IPS-18a (cell line): Measurements from ENCODE around the gene PKN3.
"Not testable (repeated sequence)": the region's sequence is repeated elsewhere in the genome, so short reads cannot be mapped to it uniquely, and the experiment has no call there.

Experiments used
- H3K27ac ChIP-seq: one replicate; pipeline ENCODE4 v1.5.1; 2013; ENCODE audit warnings: low read length
- H3K27me3 ChIP-seq: one replicate; pipeline ENCODE4 v1.6.1; 2013; ENCODE audit warnings: mild to moderate bottlenecking, low read length; ENCODE audit not compliant: control insufficient read depth, insufficient read depth
- H3K36me3 ChIP-seq: one replicate; pipeline ENCODE4 v1.6.1; 2013; ENCODE audit warnings: low read depth, low read length; ENCODE audit not compliant: control insufficient read depth
- H3K4me1 ChIP-seq: one replicate; pipeline ENCODE4 v1.6.1; 2013; ENCODE audit warnings: low read depth, low read length; ENCODE audit not compliant: control insufficient read depth
- H3K4me3 ChIP-seq: one replicate; pipeline ENCODE4 v1.5.1; 2013; ENCODE audit warnings: low read length
- H3K9ac ChIP-seq: one replicate; pipeline ENCODE4 v1.6.1; 2013; ENCODE audit warnings: mild to moderate bottlenecking, low read length, moderate library complexity
- H3K9me3 ChIP-seq: one replicate; pipeline ENCODE4 v1.6.1; 2013; ENCODE audit warnings: low read depth, low read length; ENCODE audit not compliant: control insufficient read depth

Gene PKN3

GRCh38 chr9:128684065-128684324, 18.3 kb upstream of the PKN3 start:
- Histone ChIP-seq H3K27me3 (no peaks in the 10 kb centered on the region), H3K9ac (peak overlapping the region; percentile 94), H3K27ac (peak overlapping the region; percentile 85), H3K4me1 (peaks cover 17% of the 10 kb centered on the region), H3K9me3 (no peaks in the 10 kb centered on the region), H3K4me3 (peak overlapping the region; percentile 94), H3K36me3 (peaks cover 13% of the 10 kb centered on the region)

GRCh38 chr9:128684325-128685199, 17.7 kb upstream of the PKN3 start:
- Histone ChIP-seq H3K4me3 (peak overlapping the region; percentile 94), H3K36me3 (peaks cover 13% of the 10 kb centered on the region), H3K4me1 (peaks cover 17% of the 10 kb centered on the region), H3K27me3 (no peaks in the 10 kb centered on the region), H3K9ac (peak overlapping the region; percentile 94), H3K9me3 (no peaks in the 10 kb centered on the region), H3K27ac (peak overlapping the region; percentile 85)

GRCh38 chr9:128685636-128686489, 16.4 kb upstream of the PKN3 start:
- Histone ChIP-seq H3K4me3 (peak overlapping the region; percentile 94), H3K9me3 (no peaks in the 10 kb centered on the region), H3K27ac (no peak overlapping the region), H3K4me1 (peaks cover 19% of the 10 kb centered on the region), H3K36me3 (peaks cover 18% of the 10 kb centered on the region), H3K9ac (no peak overlapping the region), H3K27me3 (no peaks in the 10 kb centered on the region)

DNA sequence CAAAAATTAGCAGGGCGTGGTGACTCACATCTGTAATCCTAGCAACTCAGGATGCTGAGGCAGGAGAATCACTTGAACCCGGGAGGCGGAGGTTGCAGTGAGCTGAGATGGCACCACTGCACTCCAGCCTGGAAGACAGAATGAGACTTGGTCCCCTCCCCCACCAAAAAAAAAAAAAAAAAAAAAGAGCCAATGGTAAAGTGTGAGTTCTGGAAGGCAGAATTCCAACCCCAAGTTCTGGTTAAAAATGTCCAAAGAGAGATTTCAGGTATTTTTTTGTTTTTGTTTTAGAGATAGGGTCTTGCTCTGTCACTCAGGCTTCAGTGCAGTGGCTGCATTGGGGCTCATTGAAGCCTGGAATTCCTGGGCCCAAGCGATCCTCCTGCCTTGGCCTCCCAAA, 14.8 kb upstream of the PKN3 start:
- H3K27me3 ChIP-seq: no peaks in the 10 kb centered on the region
- H3K36me3 ChIP-seq: peaks cover 34% of the 10 kb centered on the region
- no peak overlapping the region for H3K9ac ChIP-seq
- H3K4me3 ChIP-seq: peak overlapping the region; percentile 23
- H3K9me3 ChIP-seq: no peaks in the 10 kb centered on the region
- H3K27ac ChIP-seq: no peak overlapping the region
- H3K4me1 ChIP-seq: peaks cover 25% of the 10 kb centered on the region

DNA sequence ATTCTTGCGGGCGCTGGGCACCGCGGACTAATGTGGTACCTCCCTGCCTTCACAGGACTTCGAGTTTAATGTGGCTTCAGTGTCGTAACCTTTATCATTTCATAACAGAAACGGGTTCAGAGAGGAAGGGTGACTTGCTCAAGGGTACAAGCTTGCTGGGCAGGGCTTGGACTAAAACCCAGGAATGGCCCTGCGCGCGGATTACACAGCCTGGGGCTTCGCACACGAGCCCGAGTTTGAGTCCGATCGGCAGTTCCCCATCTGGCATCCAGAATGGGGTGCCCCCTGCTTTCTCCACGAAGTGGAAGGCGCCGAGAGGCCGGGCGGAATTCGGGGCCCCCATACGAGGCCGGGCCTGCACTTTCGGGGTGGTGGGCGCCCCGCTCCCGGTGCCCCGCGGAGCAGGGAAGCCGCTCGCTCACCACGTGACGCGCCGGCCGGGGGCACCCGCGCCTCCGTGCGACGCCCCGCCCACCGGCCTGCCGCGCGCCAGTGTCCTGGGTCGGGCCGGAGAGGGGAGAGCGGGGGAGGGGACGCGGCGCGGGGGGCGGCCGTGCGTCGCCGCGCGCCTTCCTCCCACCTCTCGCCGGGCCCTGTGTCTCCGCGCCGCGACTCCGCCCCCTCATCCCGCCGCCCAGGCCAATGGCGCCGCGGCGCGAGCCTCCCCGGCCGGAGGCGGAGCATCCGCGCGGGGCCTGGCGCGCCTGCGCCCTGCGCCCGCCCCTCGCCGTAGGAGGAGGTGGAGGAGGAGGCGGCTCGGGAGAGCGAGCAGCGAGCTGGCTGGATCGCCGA, 13.6 kb upstream of the PKN3 start, which contains the start of gene SET:
SET (plus strand) TSS at position 722 of the 792 bp plus-strand sequence. CDS start 361 bp downstream, outside the sequence.
- Histone ChIP-seq H3K4me3 (peak within 1 kb of the TSS; percentile 93), H3K36me3 (peaks cover 46% of the 10 kb centered on the region), H3K4me1 (peaks cover 25% of the 10 kb centered on the region), H3K9ac (peak within 1 kb of the TSS; percentile 81), H3K27me3 (no peaks in the 10 kb centered on the region), H3K27ac (peak within 1 kb of the TSS; percentile 43), H3K9me3 (no peaks in the 10 kb centered on the region)

DNA sequence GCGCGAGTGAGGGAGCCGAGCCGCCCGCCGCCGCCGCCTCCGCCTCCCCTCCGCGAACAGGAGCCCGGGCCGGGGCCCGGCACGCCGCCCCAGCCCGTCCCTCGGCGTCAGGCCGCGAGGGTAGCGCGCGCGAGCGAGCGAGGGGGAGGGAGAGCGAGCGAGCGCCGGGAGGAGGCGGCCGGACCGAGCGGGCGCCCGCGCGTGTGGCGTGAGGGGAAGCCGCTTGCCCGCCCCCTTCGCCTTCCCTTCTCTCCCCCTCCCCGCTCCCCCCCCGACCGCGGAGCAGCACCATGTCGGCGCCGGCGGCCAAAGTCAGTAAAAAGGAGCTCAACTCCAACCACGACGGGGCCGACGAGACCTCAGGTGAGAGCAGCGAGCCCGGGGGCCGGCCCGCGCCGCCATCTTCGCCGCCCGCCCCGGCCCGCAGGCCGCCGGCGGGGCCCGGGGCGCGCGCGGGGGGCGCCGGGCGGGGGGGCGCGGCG, 13.0 kb upstream of the PKN3 start:
- Histone ChIP-seq H3K27ac (no peak overlapping the region), H3K9ac (peak overlapping the region; percentile 61), H3K4me3 (peak overlapping the region; percentile 44), H3K27me3 (no peaks in the 10 kb centered on the region), H3K36me3 (peaks cover 53% of the 10 kb centered on the region), H3K4me1 (peaks cover 25% of the 10 kb centered on the region), H3K9me3 (no peaks in the 10 kb centered on the region)

GRCh38 chr9:128689820-128690683, 12.3 kb upstream of the PKN3 start:
- H3K36me3 ChIP-seq: peaks cover 54% of the 10 kb centered on the region
- H3K27ac ChIP-seq: peak overlapping the region; percentile 10
- peak overlapping the region; percentile 81 for H3K9ac ChIP-seq
- peaks cover 25% of the 10 kb centered on the region for H3K4me1 ChIP-seq
- no peaks in the 10 kb centered on the region for H3K9me3 ChIP-seq
- peak overlapping the region; percentile 93 for H3K4me3 ChIP-seq
- H3K27me3 ChIP-seq: no peaks in the 10 kb centered on the region

DNA sequence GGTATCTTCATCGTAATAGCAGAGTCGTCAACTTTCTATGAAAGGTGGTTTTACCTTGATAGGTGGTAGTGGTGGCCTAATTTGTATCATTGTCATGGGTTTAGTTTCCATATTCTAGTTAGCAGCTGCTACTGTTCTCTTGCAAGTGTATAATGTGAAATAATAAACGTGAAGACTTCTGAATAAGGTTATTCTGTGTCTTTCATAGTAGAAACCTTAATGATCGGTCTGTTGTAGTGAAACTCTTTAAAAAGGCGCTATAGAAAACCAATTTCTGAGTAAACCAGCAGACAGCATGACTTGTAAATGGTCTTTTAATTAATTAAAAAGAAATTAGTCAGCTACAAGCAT, 11.6 kb upstream of the PKN3 start:
- peak overlapping the region; percentile 10 for H3K27ac ChIP-seq
- H3K27me3 ChIP-seq: no peaks in the 10 kb centered on the region
- peaks cover 53% of the 10 kb centered on the region for H3K36me3 ChIP-seq
- no peaks in the 10 kb centered on the region for H3K9me3 ChIP-seq
- peaks cover 25% of the 10 kb centered on the region for H3K4me1 ChIP-seq
- H3K4me3 ChIP-seq: peak overlapping the region; percentile 93
- H3K9ac ChIP-seq: peak overlapping the region; percentile 81

- not testable (repeated sequence) for H3K4me3 ChIP-seq, H3K27me3 ChIP-seq, H3K4me1 ChIP-seq, H3K27ac ChIP-seq, H3K9me3 ChIP-seq, H3K9ac ChIP-seq
- H3K36me3 ChIP-seq: peaks cover 60% of the 10 kb centered on the region
These were observed 8.6 kb upstream of the PKN3 start for GRCh38 chr9:128693738-128694137.

DNA sequence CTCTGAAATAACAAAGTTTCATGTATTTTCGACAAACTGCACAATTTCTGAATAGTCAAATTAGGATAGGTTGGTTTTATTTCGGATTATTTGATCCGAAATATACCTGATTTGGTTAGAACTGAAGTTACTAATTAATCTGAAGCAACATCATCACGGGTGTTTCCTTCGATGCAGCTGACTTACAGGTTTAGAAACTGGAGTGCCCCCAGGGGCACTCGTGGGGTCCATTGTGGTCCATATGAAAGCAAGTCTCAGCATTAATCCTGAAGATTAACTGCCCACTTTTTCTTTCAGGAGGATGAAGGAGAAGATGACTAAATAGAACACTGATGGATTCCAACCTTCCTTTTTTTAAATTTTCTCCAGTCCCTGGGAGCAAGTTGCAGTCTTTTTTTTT, 8.0 kb upstream of the PKN3 start:
- H3K27ac ChIP-seq: no peak overlapping the region
- no peaks in the 10 kb centered on the region for H3K9me3 ChIP-seq
- peaks cover 60% of the 10 kb centered on the region for H3K36me3 ChIP-seq
- H3K4me3 ChIP-seq: no peak overlapping the region
- peaks cover 8% of the 10 kb centered on the region for H3K4me1 ChIP-seq
- no peaks in the 10 kb centered on the region for H3K27me3 ChIP-seq
- no peak overlapping the region for H3K9ac ChIP-seq
